ENCODE data around the gene ENPP7.

ENPP7 gene

DNA sequence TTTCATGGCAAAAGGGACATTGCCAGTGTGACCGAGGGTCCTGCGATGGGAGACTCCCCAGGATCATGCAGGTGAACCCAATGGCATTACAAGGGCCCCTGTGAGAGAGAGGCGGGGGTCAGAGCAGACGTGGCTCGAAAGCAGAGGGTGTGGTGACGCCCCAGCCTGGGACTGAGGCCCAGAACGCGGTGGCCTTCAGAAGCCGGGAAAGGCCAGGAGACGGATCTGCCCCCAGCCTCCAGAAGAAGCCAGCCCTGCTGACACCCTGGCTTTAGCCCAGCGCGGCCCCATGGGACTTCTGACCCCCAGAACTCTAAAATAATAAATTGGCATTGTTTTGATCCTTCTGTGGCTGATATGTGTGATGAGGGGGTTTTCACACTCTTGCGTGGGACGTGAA lies 17.4 kb upstream of the ENPP7 start:
- no peak for DNase-seq (ENCODE audit: low read depth)
- no peak for TF ChIP-seq CTCF (IDR thresholded peaks at IDR 0.05; ENCODE audit: low read depth, low read length, missing control alignments)
- H3K4me3 ChIP-seq (ENCODE audit: low read depth, low read length): no peak overlapping the region

GRCh38 chr17:79714176-79715097 lies 16.3 kb upstream of the ENPP7 start:
- H3K4me3 ChIP-seq (ENCODE audit: low read depth, low read length): no peak overlapping the region
- no peak for DNase-seq (ENCODE audit: low read depth)
- TF ChIP-seq CTCF (IDR thresholded peaks at IDR 0.05; ENCODE audit: low read depth, low read length, missing control alignments): no peak

GRCh38 chr17:79715098-79715942 lies 15.4 kb upstream of the ENPP7 start:
- H3K4me3 ChIP-seq (ENCODE audit: low read depth, low read length): no peak overlapping the region
- no peak for TF ChIP-seq CTCF (IDR thresholded peaks at IDR 0.05; ENCODE audit: low read depth, low read length, missing control alignments)
- DNase-seq (ENCODE audit: low read depth): no peak

- no peak for DNase-seq (ENCODE audit: low read depth)
- no peak for TF ChIP-seq CTCF (IDR thresholded peaks at IDR 0.05; ENCODE audit: low read depth, low read length, missing control alignments)
- H3K4me3 ChIP-seq (ENCODE audit: low read depth, low read length): no peak overlapping the region
Measured at GRCh38 chr17:79715943-79716797, 14.6 kb upstream of the ENPP7 start.

DNA sequence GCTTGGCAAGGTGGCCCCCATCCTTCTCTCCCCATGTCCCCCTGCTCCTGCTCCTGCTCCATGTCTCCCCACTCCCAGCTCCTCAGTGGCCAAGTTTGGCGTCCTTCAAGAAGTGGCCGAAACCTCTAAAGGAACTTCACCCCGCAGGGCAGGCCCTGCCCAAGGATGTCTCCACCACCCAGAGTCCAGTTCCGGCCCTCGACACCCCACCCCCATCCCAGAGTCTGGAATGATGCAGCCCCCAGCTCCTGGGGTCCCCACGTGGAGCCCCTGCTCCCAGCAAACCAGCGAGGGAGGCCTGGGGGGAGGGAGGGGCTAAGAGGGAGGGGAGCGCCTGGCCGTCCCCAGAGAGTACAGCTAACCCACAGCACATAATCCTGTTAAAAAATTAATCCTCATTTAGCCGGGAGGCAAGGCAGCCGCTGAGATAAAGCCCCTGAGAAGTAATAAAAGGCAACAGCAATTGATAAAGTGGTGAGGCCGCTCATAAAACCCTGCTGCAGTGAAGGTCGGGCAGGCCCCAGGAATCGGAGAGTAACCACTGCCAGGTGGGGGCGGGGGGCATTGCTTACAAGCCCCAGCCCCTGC lies 9.9 kb upstream of the ENPP7 start:
- TF ChIP-seq CTCF (IDR thresholded peaks at IDR 0.05; ENCODE audit: low read depth, low read length, missing control alignments): no peak
- no peak overlapping the region for H3K4me3 ChIP-seq (ENCODE audit: low read depth, low read length)
- DNase-seq (ENCODE audit: low read depth): no peak

DNA sequence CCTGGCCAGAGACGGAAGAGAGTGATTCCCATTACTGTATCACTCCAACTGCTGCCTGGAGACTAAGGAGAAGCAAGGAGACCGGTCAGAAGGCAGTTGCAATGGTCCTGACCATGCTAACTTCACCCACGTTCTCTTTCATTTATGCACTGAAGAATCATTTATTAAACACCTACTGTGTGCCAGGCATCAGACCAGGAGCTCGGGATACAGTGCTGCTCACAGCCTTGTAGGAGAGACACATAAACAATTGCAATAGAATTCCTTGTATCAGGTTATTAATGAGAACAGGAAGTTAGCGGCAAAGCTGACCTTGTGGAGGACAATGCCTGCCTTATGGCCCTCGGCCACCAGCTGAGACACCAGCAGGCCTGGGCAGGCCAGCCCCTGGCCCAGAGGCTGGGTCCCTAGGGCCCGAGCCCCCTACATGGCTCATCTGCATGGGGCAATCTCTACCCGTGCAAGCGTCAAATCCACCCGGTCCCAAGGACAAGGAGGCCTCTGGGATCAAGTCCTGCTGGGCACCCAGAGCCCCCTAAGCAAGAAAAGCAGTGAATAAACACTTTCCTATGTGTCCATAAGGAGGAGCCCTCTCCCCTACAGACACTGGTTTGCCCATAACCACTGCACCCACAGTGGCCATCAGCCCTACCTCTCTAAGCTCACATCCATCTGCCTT lies 8.6 kb upstream of the ENPP7 start:
- no peak for DNase-seq (ENCODE audit: low read depth)
- TF ChIP-seq CTCF (IDR thresholded peaks at IDR 0.05; ENCODE audit: low read depth, low read length, missing control alignments): peak; percentile 21
- no peak overlapping the region for H3K4me3 ChIP-seq (ENCODE audit: low read depth, low read length)
